CD8-positive, alpha-beta memory T cell (primary cell): Measurements from ENCODE around the gene SLC2A13. TPM values are rescaled to one million over a fixed set of nuclear protein-coding genes. Genes with fewer than 3 reads are reported as not detected.
A peak's percentile ranks its signal among the peaks of the same experiment; 100 is the strongest.

Source experiments
- CTCF ChIA-PET: fragments of 350-600 bp; sonication (Branson Sonifier 250); formaldehyde crosslinking; loops from one replicate; lab custom pipeline; 2021; ENCODE audit warnings: antibody characterized with exemption; lab: Charles Lee
- POLR2A ChIA-PET: fragments of 350-600 bp; sonication (Branson Sonifier 250); formaldehyde crosslinking; loops from one replicate; lab custom pipeline; 2021; ENCODE audit warnings: antibody characterized with exemption; lab: Charles Lee
- DNase-seq, 5 donors: peaks; one replicate each; pipeline versions ENCODE4 v3.0.0 to v3.0.0-alpha.2; 2020 to 2022; ENCODE audit warnings: mixed read lengths in 1 of 5
- H3K27ac ChIP-seq: one replicate; pipeline ENCODE4 v1.7.0; 2013; ENCODE audit warnings: low read depth, mild to moderate bottlenecking, low read length, moderate library complexity
- H3K27me3 ChIP-seq: 2 replicates; pipeline ENCODE4 v1.7.0; 2013; ENCODE audit warnings: low read length, mild to moderate bottlenecking; ENCODE audit not compliant: insufficient read depth, poor library complexity, severe bottlenecking
- H3K36me3 ChIP-seq: 2 replicates; pipeline ENCODE4 v1.7.0; 2013; ENCODE audit warnings: mild to moderate bottlenecking, low read length, moderate library complexity; ENCODE audit not compliant: insufficient read depth
- H3K4me1 ChIP-seq: 2 replicates; pipeline ENCODE4 v1.7.0; 2013; ENCODE audit warnings: mild to moderate bottlenecking, low read length, moderate library complexity; ENCODE audit not compliant: insufficient read depth
- H3K4me3 ChIP-seq: 2 replicates; pipeline ENCODE4 v1.7.0; 2013; ENCODE audit warnings: mild to moderate bottlenecking, low read length
- H3K9me3 ChIP-seq: 2 replicates; pipeline ENCODE4 v1.7.0; 2013; ENCODE audit warnings: mild to moderate bottlenecking, low read length
- H3K27ac Mint-ChIP-seq, 8 donors: one replicate each; pipeline ENCODE4 v1.8.0; 2020 to 2021; ENCODE audit warnings: mixed read lengths in 8 of 8, mild to moderate bottlenecking in 6 of 8, inconsistent platforms in 3 of 8, moderate library complexity in 3 of 8
- H3K27me3 Mint-ChIP-seq, 2 donors: one replicate each; pipeline ENCODE4 v1.8.0; 2020 to 2021; ENCODE audit warnings: mixed read lengths in 2 of 2, mild to moderate bottlenecking in 1 of 2, moderate library complexity in 1 of 2
- H3K36me3 Mint-ChIP-seq, 3 donors: one replicate each; pipeline ENCODE4 v1.8.0; 2020 to 2021; ENCODE audit warnings: mixed read lengths in 3 of 3, inconsistent platforms in 1 of 3, mild to moderate bottlenecking in 1 of 3
- H3K4me1 Mint-ChIP-seq, 3 donors: one replicate each; pipeline ENCODE4 v1.8.0; 2020 to 2021; ENCODE audit warnings: mixed read lengths in 3 of 3, inconsistent platforms in 1 of 3, mild to moderate bottlenecking in 1 of 3
- H3K4me3 Mint-ChIP-seq, 7 donors: one replicate each; pipeline ENCODE4 v1.8.0; 2020 to 2021; ENCODE audit warnings: mixed read lengths in 7 of 7, mild to moderate bottlenecking in 6 of 7, moderate library complexity in 4 of 7, inconsistent platforms in 2 of 7
- H3K9me3 Mint-ChIP-seq, 5 donors: one replicate each; pipeline ENCODE4 v1.8.0; 2020 to 2022; ENCODE audit warnings: mixed read lengths in 5 of 5, mild to moderate bottlenecking in 3 of 5, moderate library complexity in 2 of 5, inconsistent platforms in 1 of 5
- polyA plus RNA-seq: library from polyadenylated mRNA; unstranded; fragments of 300-500 nt; fragmentation: Illumina TruSeq; gene quantifications from one replicate; pipeline ENCODE4 v1.2.3, GENCODE V29; 2021
- total RNA-seq, 2 experiments: library from RNA; stranded (reverse); gene quantifications; one replicate each; pipeline ENCODE4 v1.2.3, GENCODE V29; 2021

SLC2A13 gene
- total and polyA plus RNA-seq, 3 experiments from 2014 or later = 2.1 to 6.5 (median 6.3) TPM

- CTCF ChIA-PET = no interaction called here
- H3K27me3 ChIP-seq = no peaks in the 10 kb centered on the region
- H3K9me3 ChIP-seq = no peaks in the 10 kb centered on the region
- H3K27ac ChIP-seq = no peak overlapping the region
- Mint-ChIP-seq H3K27ac (no peak overlapping the region), H3K4me3 (no peak overlapping the region), H3K27me3 (peaks cover 0 to 8% of the 10 kb centered on the region in 2 donors), H3K36me3 (no peaks in the 10 kb centered on the region), H3K4me1 (no peaks in the 10 kb centered on the region), H3K9me3 (no peaks in the 10 kb centered on the region)
- H3K36me3 ChIP-seq = no peaks in the 10 kb centered on the region
- H3K4me3 ChIP-seq = no peak overlapping the region
- DNase-seq = no peak
- H3K4me1 ChIP-seq = no peaks in the 10 kb centered on the region
- POLR2A ChIA-PET = no interaction called here
Measured at GRCh38 chr12:40144023-40144422, 38.1 kb upstream of the SLC2A13 start.

GRCh38 chr12:40142001-40142744 is 36.3 kb upstream of the SLC2A13 start:
- Mint-ChIP-seq H3K4me3 (no peak overlapping the region), H3K4me1 (peaks cover 0 to 7% (median 5%) of the 10 kb centered on the region in 3 donors), H3K27me3 (peaks cover 0 to 8% of the 10 kb centered on the region in 2 donors), H3K9me3 (no peaks in the 10 kb centered on the region), H3K36me3 (no peaks in the 10 kb centered on the region), H3K27ac (no peak overlapping the region)
- no peak overlapping the region for H3K4me3 ChIP-seq
- POLR2A ChIA-PET = no interaction called here
- H3K36me3 ChIP-seq = no peaks in the 10 kb centered on the region
- no peaks in the 10 kb centered on the region for H3K4me1 ChIP-seq
- CTCF ChIA-PET = no interaction called here
- DNase-seq = no peak
- no peaks in the 10 kb centered on the region for H3K9me3 ChIP-seq
- no peak overlapping the region for H3K27ac ChIP-seq
- H3K27me3 ChIP-seq = no peaks in the 10 kb centered on the region

GRCh38 chr12:40138526-40138925 is 32.6 kb upstream of the SLC2A13 start:
- H3K4me3 ChIP-seq = no peak overlapping the region
- H3K27me3 ChIP-seq = no peaks in the 10 kb centered on the region
- Mint-ChIP-seq H3K36me3 (no peaks in the 10 kb centered on the region), H3K4me1 (peaks cover 0 to 13% (median 10%) of the 10 kb centered on the region in 3 donors), H3K4me3 (no peak overlapping the region), H3K27me3 (peaks cover 0 to 4% of the 10 kb centered on the region in 2 donors), H3K27ac (peak overlapping the region in 2 of 8 donors; percentile 0 to 30), H3K9me3 (no peaks in the 10 kb centered on the region)
- H3K36me3 ChIP-seq = no peaks in the 10 kb centered on the region
- POLR2A ChIA-PET = no interaction called here
- DNase-seq = no peak
- no peaks in the 10 kb centered on the region for H3K4me1 ChIP-seq
- CTCF ChIA-PET = interaction anchor here (1.4 kb wide), 1 partner anchor 128 kb away, joined by 4 read pairs; no protein-coding TSS in a partner anchor
- no peak overlapping the region for H3K27ac ChIP-seq
- no peaks in the 10 kb centered on the region for H3K9me3 ChIP-seq

- CTCF ChIA-PET = no interaction called here
- Mint-ChIP-seq H3K4me1 (peaks cover 0 to 13% (median 10%) of the 10 kb centered on the region in 3 donors), H3K27me3 (peaks cover 0 to 4% of the 10 kb centered on the region in 2 donors), H3K36me3 (no peaks in the 10 kb centered on the region), H3K9me3 (no peaks in the 10 kb centered on the region), H3K27ac (peak overlapping the region in 5 of 8 donors; percentile 11 to 65 (median 48)), H3K4me3 (peak overlapping the region in 2 of 7 donors; percentile 10 to 72)
- Histone ChIP-seq H3K9me3 (no peaks in the 10 kb centered on the region), H3K4me3 (no peak overlapping the region), H3K27me3 (no peaks in the 10 kb centered on the region), H3K36me3 (no peaks in the 10 kb centered on the region), H3K4me1 (no peaks in the 10 kb centered on the region), H3K27ac (no peak overlapping the region)
- POLR2A ChIA-PET = no interaction called here
- DNase-seq = peak in 1 of 5 donors; percentile 23
Measured at GRCh38 chr12:40137252-40137651, 31.4 kb upstream of the SLC2A13 start.

DNA sequence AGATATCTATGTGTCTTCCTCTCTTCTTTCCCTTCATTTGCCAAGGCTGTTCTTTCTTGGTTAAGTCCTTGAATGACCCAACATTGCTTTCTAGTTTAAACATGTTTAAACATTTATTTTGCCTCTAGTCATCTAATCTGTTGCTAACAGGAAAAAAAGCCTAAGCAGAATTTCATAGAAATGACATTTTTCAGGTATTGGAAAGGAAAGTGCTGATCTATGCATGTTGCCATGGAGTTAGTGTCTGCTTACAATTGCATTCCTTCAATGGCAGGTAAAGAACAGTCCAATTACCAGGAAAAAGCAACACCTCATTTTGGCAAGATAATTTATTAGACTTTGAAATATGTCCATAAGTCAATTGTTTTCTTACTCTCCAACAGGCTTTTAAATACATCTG is 21.5 kb upstream of the SLC2A13 start:
- Mint-ChIP-seq H3K4me3 (no peak overlapping the region), H3K36me3 (no peaks in the 10 kb centered on the region), H3K27me3 (no peaks in the 10 kb centered on the region), H3K27ac (no peak overlapping the region), H3K4me1 (no peaks in the 10 kb centered on the region), H3K9me3 (no peaks in the 10 kb centered on the region)
- Histone ChIP-seq H3K36me3 (no peaks in the 10 kb centered on the region), H3K4me1 (no peaks in the 10 kb centered on the region), H3K27me3 (no peaks in the 10 kb centered on the region), H3K4me3 (no peak overlapping the region), H3K9me3 (no peaks in the 10 kb centered on the region), H3K27ac (no peak overlapping the region)
- no peak for DNase-seq
- ChIA-PET POLR2A (no interaction called here), CTCF (no interaction called here)

DNA sequence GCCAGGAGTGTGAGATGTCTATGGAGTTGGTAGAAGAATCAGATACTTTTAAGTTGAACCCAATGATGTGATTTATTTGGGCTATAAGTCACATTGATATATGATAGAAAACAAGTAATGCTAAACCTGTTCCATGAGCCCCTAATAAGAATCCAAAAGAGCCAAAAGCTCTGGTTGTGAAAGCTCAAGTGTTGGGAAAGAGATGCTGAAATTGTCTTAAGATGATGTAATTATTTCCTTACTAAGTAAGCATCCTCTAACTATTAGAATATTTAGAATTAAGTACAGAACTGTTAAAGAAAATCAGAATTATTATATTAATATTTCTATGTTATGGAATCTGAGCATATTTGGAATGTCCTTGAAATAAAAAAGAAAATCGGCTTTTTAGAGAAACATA is 17.6 kb upstream of the SLC2A13 start:
- no peaks in the 10 kb centered on the region for H3K4me1 Mint-ChIP-seq
- Histone ChIP-seq H3K36me3 (no peaks in the 10 kb centered on the region), H3K27ac (no peak overlapping the region), H3K4me1 (no peaks in the 10 kb centered on the region), H3K9me3 (no peaks in the 10 kb centered on the region), H3K27me3 (no peaks in the 10 kb centered on the region), H3K4me3 (no peak overlapping the region)
- POLR2A ChIA-PET = no interaction called here
- no peak for DNase-seq
- CTCF ChIA-PET = interaction anchor here (1.5 kb wide), 1 partner anchor 17 kb away, joined by 4 read pairs; the partner anchor contains the start of gene SLC2A13
- H3K36me3 Mint-ChIP-seq = no peaks in the 10 kb centered on the region
- H3K4me3 Mint-ChIP-seq = no peak overlapping the region
- no peak overlapping the region for H3K27ac Mint-ChIP-seq
- no peaks in the 10 kb centered on the region for H3K9me3 Mint-ChIP-seq
- no peaks in the 10 kb centered on the region for H3K27me3 Mint-ChIP-seq

GRCh38 chr12:40122842-40123241 is 17.0 kb upstream of the SLC2A13 start:
- Mint-ChIP-seq H3K27ac (peak overlapping the region in 1 of 8 donors; percentile 15), H3K36me3 (no peaks in the 10 kb centered on the region), H3K4me3 (no peak overlapping the region), H3K9me3 (no peaks in the 10 kb centered on the region), H3K27me3 (no peaks in the 10 kb centered on the region), H3K4me1 (peaks cover 0 to 1% (median under 1%) of the 10 kb centered on the region in 3 donors)
- no peaks in the 10 kb centered on the region for H3K36me3 ChIP-seq
- no peaks in the 10 kb centered on the region for H3K27me3 ChIP-seq
- no peaks in the 10 kb centered on the region for H3K9me3 ChIP-seq
- CTCF ChIA-PET = interaction anchor here (1.5 kb wide), 1 partner anchor 16 kb away, joined by 4 read pairs; the partner anchor contains the start of gene SLC2A13
- DNase-seq = no peak
- H3K4me3 ChIP-seq = no peak overlapping the region
- H3K27ac ChIP-seq = no peak overlapping the region
- no peaks in the 10 kb centered on the region for H3K4me1 ChIP-seq
- POLR2A ChIA-PET = no interaction called here

GRCh38 chr12:40117818-40118217 is 11.9 kb upstream of the SLC2A13 start:
- H3K4me1 ChIP-seq = no peaks in the 10 kb centered on the region
- Mint-ChIP-seq H3K27ac (no peak overlapping the region), H3K4me3 (peak overlapping the region in 1 of 7 donors; percentile 32)

More at GRCh38 chr12:40117818-40118217, 11.9 kb upstream of the SLC2A13 start:
- Histone ChIP-seq H3K27ac (no peak overlapping the region), H3K4me3 (no peak overlapping the region), H3K36me3 (no peaks in the 10 kb centered on the region), H3K27me3 (no peaks in the 10 kb centered on the region), H3K9me3 (no peaks in the 10 kb centered on the region)
- ChIA-PET CTCF (interaction anchor here (0.9 to 3.8 kb wide), 3 partner anchors 10 to 107 kb away, joined by 3 to 24 read pairs (median 3); partner anchors contain the start of gene SLC2A13), POLR2A (no interaction called here)
- peaks cover 0 to 6% (median 6%) of the 10 kb centered on the region in 3 donors for H3K4me1 Mint-ChIP-seq
- DNase-seq = no peak
- H3K36me3 Mint-ChIP-seq = no peaks in the 10 kb centered on the region
- H3K9me3 Mint-ChIP-seq = no peaks in the 10 kb centered on the region
- peaks cover 0 to 2% of the 10 kb centered on the region in 2 donors for H3K27me3 Mint-ChIP-seq
